GM23248 (cell line): ENCODE data around the gene PRODH.
"Not testable (repeated sequence)": the region's sequence is repeated elsewhere in the genome, so short reads cannot be mapped to it uniquely, and the experiment has no call there.

Source experiments
- EZH2 ChIP-seq: fragments of 200-600 bp; sonication (generic); IDR thresholded peaks from 2 replicates; pipeline ENCODE4 v1.6.1; 2018; ENCODE audit warnings: antibody characterized with exemption, mild to moderate bottlenecking; ENCODE audit not compliant: insufficient read depth, poor library complexity, severe bottlenecking
- EZH2phosphoT487 ChIP-seq: fragments of 200-600 bp; sonication (generic); IDR thresholded peaks from 2 replicates; pipeline ENCODE4 v1.6.1; 2018; ENCODE audit warnings: antibody characterized with exemption, moderate library complexity, mild to moderate bottlenecking, low read depth; ENCODE audit not compliant: insufficient read depth

DNA sequence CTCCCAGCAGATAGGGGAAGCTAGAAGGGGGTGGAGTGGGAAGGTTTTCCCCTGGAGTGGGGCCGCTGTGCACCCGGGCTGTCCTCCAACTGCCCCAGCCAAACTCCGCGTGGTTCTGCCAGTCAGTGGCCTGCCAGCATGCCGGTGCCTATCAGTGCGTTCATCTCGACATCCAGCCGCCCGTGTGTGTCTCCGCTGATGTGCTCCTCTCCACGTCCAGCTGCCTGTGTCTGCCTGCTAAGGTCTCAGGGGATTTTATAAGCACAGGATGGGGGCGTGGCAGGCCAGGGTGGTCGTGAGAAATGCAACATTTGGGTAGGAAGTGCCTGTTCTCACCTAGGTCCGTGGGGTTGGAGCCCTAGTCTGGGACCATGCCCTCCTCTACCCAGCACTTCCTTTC is 17.0 kb upstream of the PRODH start:
- not testable (repeated sequence) for TF ChIP-seq EZH2phosphoT487, EZH2
